Activated gamma-delta T cell treated with Interleukin-2 at 50 U/mL for 16 hours (primary cell): ENCODE measurements around the gene ZNF74.

ENCODE experiments used
- DNase-seq: peaks from one replicate; pipeline ENCODE4 v3.0.0-alpha.2; 2020

The ZNF74 gene

DNA sequence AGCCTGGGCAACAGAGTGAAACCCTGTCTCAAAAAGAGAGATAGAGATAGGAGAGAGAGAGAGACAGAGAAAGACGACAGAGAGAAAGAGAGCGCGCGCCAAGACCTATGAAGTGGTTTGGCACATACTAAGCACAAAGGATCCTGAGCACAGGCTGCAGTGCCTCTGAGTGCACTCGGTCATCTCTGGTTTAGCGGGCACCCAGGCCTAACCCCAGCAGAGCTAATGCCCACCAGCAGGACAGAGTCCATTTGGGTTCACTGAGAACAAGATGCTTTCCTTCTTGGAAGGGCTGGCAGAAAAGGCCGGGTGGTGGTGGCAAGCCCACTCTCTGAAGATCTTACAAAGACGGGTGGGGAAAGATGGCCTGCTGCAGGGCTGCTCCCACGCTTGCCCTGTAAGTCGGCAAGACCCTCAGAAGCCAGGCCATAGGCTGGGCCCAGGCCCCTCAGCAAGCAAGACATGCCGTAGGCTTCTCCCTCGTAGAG lies 40.4 kb downstream of the ZNF74 start:
- DNase-seq, result no peak

DNA sequence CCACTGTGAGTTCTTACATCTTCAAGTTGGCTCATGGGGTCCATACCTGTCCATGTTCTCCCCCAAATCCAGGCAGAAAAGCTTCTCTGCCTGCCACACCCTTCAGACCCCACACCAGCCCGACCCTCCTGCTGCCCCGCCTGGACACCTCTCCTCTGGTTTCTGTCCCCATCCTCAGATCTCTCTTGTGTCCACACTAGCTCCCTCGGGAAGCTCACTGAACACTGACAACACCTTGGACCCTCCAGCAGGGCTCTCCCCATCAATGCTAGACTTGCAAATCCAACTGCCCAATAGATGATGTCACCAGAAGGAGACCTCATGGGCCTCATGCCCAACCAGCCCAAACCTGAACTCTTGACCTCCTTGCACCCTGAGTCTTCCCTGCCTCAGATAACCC lies 40.8 kb downstream of the ZNF74 start:
- DNase-seq, result no peak

DNA sequence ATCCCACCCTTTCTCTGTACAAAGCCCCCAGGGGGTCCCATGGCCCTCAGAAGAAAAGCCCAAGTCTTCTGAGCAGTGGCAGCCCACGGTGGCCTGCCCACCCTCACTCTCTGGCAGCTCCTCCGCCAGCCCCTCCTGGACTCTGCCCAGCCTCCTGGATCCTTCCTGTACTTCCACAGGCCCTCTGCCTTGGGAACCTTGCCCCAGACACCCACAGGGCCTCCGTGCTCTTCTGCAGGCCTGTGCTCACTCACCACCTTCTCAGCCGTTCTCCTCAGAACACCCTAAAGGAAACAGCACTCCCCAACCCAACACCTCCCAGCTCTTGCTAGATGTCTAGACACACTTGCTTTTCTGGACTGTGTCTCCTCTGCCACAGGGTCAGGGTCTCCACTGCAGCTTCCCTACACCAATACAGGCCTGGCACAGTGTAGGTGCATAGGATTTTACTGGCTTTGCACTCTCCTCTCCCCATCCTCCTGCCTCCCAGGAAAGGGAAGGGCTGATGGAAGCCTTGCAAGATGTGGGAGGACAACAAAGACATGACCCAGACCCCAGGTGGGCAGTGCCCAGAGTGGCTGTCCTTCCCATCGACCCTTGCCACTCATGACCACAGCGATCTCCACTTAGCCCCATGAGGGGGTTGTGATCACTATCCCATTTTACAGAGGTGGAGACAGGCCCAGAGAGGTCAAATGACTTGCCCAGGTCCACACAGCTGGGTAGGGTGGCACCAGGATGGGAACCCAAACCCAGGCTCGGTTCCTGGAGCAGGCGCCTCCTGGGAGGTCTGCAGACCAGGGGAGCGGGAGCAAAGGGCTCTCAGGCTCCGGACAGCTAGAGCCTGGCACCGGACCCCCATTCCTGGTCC lies 41.7 kb downstream of the ZNF74 start:
- no peak for DNase-seq

DNA sequence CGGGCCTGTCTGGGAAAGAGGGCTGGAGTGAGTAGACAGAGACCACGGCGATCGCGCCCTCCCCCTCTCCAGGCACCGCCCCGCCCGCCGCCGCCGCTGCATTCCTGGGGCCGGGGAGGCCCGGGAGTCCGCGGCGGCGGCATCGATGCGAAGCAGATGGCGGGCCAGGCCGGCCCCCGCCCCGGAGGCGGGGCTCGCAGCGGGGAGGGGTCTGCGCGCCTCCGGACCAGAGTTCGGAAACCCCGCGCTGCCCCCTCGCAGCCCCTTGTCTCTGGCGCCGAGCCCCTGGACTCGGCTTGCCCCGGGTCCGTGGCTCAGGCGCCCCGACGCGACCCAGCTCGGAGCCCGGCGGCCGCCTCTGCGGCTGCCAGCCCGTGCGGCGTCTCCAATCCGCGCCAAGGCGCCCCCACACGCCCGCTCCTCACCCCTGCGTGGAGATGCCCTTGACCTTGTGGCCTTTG lies 42.4 kb downstream of the ZNF74 start:
- no peak for DNase-seq

DNA sequence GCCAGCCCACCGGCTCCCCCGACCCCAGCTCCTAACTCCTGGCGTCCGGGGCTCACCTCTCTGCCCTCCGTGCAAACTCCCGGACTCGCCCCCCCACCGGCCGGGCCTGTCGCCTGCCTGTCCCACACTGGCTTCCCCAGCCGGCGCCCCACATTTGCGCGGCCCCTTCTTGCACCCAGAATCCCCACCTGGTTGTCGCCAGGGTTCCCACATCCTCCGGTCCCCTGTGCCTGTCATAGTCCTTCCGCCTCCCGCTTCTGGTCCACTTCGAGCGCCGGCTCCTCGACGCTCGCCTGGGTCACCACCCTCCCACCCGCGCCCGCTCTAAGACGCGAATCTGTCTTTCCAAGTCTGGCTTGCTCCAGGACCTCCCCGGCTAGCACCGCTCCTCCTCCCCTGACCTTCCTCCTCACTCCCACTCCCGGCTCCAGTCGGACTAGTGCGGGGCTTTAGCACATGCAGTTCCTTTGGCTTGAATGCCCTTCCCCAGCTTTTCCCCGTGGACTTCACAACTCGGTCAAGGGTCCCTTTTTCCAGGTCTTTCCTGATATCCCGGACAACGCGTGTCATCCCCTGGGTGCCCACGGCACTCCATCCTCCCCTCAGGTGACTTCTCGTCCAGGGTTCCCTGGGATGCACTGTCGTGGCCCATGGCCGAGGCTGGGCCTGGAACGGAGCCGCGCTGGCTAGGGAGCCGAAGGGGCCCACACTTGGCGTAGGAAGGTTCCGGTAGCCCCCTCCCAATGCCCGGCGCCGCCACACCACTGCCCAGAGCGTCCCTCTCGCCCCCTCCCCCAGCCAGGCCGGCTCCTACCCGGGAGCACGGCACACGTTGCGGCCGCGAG lies 43.0 kb downstream of the ZNF74 start:
- DNase-seq, result no peak

DNA sequence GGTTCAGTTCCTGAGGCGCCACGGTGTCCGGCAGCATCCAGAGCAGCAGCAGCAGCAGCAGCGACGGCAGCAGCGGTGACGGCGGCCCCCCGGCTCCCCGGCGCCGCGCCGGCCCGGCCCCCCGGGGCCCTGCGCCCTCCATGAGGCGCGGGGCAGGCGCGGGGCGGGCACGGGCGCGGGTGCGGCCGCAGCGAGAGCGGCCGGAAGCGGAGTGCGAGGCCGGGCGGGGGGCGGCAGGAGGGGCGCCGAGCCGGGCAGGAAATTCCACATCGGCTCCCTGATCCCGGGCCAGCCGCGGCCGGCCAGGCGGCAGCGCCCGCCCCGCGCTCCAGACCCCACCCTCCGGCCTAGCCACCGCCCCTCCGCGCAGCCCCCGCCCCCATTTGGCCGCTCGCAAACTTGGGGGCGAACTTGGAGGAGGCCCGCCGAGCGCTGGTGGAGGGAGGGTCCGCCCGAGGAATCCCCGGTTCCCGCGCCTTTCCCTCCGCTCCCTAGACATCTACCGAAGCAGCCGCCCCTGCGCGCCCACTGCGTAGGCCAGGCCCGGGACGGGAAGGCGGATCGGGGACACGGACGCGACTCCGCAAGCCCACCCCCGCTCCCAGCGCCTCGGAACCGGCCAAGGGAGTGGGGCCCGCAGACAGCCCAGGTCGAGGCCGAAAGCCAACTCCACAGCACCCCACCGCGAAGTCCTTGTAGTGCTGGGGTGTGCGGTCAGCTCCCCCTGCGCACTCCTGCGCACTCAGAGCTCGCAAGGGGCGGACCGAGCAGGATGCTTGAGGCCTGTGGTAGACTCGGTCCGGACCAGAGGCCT lies 43.9 kb downstream of the ZNF74 start, which contains the start of gene SCARF2:
TSS of gene SCARF2 (minus strand) at position 213 of the 814 bp plus-strand sequence. CDS start at position 142, 71 bp downstream.
- no peak for DNase-seq

DNA sequence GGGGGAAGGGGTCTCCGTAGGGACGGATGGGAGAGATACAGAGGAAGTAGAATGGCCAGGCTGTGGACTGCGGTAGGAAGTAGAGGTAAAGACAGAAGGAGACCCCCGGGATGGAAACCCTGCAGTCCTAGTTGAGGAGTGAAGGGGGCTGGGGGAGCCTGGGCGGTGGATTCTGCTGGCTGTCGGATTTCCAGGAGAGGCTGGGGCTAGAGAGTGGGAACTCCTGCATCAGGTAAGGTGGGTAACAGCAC lies 44.4 kb downstream of the ZNF74 start:
- DNase-seq, result no peak

DNA sequence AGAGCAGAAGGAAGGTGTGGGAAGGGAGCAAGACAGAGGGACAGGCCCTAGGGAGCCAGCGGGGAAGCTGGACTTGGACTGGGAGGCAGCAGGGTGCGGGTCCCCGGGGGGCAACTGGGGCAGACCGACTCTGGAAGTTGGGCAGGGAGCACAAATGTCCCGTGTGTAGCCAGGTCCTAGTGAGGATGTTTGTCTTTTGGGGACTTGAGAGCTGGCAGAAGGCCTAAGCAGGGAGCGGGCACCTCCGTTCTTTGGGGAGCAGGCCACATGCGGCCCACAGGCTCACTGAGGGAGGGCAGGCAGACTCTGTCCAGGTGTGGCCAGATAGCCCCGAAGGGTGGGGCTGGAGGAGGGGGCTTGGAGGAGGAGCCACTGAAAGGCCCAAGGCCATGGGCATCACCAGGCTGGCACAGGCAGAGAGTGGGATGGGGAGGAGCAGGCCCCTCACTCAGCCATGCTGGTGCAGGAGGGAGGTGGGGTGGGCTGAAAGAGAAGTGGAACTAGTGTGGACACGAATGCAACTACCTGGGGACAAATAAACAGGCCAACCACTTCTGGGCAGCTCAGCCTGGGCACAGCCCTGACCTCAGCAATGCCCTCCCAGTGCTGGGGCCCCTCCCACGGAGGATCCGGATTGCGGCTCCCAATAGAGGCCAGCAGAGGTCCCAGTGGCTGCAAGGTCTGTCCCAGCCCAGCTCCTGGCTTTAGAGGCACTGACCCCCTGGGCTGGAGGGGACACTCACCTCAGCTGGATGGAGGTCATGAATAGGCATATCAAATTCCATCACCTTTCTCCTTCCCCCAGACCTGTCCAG lies 44.9 kb downstream of the ZNF74 start:
- DNase-seq, result no peak

DNA sequence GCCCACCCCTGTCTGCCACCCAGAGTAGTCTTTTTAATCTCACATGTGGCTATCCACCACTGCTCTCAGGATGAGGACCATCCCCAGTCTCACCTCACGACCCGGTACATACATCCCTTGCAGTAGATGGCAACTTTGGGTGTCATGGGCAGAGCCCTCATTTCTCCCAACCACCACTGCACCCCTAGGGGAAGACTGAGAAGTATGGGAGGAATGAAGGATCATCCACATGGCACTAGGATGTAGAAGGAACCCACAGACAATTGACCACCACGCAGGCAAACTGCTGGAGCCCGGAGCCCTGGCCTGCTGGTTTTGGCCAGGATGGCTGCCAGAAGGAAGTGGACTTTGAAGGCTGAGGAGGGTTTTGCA lies 45.6 kb downstream of the ZNF74 start:
- DNase-seq, result no peak

DNA sequence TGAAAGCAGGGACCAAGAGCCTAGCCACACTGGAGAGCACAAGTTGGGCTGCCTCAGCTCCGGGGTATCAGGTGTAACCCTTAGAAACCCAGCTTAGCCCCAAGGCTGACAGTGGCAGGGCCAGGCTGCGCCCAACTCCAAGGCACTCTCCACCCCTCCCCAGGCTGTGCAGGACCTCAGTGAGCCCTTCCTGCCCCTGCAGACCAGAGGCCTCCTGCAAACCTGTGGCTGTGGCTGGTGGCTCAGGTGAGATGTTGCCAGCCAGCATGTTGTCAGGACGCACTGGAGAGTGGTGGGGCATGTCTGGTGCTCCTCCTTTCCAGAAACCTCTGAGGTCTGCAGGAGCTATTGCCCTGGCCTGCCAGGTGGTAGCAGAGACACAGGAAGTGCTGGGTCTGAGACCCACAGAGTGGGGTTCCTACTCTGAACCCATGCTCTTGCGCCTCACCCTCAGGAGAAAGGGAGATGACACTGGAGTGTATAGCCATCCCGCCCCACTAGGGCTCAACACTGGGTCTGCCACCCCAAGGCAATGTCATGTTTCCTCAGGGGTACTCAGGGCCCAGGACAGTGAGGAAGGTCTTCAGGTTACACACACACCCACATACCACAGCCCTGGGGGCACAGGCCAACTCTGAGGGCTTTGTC lies 46.1 kb downstream of the ZNF74 start:
- no peak for DNase-seq

DNA sequence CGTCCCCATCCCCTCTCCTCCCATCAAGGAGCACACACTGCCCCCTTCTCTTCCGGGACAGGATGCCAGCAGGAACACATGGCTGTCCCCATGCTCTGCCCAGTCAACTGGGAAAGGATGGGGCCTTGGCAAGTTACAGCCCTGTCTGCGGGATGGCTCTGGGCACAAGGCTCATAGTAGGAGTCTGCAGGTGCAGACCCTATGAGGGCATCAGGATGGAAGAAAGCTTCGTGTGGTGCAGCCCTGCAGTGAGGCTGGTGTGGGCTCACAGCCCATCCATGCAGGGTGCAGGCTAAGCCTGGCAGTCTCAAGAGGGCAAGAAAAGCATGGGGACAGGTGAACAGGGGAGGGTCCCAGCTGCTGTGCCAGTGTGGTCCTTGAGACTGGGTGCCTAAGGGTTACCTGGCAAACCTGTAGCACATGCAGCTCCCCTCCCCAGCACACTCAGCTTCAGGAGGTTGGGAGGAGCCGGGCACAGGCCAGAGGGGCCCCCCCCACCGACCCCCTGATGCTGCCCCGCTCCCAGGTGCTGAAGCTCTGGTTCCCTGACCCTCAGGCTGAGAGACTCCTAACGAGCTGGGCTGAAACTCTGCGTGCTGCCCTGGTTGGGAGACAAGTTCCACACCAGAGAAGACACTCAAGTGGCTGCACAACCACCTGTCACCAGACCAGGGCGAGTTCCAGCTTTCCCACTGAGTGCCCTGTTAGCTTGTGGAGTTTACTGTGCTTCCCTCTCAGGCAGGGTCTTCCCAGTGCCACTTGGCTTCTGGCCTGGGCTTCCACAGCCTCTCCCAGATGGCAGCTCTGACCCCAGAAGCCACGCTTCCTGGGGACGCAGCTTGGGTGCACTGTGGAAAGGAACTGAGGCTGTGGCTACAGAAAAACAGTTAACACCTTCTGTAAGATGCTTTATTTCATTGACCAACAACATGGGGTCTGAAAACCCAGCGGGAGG lies 47.0 kb downstream of the ZNF74 start:
- DNase-seq, result no peak

DNA sequence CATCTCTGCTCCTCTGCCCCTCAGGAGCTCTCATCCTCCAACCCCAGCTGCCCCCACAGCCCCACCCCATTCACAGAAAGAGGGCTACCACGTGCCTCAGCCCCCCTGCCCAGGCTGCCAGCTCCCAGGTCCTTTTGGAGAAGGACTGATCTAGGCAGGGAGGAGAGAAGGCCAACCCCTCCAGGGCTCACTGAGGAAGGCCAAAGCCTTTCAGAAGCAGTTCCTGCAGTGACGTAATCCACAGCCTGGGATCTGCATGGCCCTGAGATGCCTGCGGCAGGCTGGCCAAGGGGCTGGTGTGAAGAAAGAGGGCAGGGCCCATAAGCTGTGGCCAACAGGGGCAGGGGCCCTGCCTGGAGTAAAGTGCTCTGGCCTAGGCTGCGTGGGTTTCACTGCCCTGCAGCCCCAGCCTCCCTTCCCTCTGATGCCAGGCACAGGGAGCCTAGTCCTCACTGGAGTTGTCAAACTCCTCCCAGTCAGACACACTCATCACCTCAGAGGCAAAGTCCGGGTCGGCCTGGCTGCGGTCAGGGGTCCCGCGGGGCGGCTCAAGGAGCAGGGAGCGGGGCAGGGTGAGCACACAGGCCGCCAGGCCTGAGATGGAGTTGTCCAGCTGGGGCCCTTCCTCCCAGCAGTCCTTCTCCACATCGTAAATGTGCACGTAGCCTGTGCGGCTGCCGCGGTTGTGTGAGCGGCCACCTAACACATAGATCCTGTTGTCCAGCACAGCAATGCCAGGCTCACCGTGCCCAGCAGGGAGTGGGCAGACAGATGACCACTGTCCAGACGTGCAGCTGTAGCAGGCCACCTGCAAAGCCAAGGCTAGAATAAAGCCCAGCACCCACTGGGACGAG lies 47.9 kb downstream of the ZNF74 start:
- DNase-seq, result no peak

DNA sequence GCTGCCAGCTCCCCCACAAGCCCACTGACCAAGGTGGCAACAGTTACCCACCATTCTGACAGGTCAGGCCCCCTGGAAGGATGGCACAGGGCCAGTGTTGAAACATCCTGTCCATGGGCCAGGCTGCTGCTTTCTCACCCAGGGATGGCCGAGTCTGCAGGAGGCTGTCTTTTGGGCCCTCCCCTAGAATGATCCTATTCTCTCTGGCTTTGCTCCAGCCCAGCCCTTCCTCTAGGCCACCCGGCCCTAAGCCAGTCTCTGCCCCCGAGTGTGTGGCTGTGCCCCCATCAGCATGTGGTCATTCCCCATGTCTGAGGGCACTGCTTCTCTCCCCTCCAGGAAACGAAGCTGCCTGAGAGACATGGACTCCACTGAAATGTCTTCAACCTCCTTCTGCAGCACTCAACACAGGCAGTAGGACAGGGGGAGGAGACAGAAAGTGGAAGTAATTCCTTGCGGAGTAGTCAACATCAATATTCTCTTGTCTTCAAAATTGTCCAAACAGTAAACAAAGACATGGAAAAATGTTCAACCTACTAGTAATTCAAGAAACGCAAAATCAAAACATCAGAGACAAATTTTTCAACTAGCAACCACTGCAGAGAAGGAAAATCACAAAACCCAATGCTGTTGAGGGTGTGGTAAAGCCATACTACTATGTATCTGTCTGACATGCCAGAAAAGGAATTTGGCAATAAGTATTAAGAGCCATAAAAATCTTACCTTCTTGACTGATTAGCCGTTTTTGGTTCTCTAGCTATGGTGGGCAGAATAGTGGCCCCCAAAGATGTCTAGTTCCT lies 48.7 kb downstream of the ZNF74 start:
- DNase-seq, result no peak

DNA sequence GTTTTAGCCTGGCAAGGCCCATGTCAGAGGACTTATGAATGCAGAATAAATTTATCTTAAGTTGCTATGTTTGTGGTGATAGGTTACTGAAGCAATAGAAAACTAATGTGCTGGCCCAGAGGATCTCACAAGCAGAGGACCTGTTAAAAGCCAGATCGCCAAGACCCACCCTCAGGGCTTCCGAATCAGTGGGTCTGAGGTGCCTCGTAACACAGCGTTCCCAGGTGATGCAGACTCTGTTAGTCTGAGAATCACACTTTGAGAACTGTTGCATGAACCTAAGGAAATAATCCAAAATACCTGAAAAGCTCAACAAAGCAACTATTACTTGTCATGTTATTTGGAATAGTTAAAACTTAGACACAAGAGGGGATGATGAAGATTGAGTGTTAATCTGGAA lies 50.4 kb downstream of the ZNF74 start:
- no peak for DNase-seq

DNA sequence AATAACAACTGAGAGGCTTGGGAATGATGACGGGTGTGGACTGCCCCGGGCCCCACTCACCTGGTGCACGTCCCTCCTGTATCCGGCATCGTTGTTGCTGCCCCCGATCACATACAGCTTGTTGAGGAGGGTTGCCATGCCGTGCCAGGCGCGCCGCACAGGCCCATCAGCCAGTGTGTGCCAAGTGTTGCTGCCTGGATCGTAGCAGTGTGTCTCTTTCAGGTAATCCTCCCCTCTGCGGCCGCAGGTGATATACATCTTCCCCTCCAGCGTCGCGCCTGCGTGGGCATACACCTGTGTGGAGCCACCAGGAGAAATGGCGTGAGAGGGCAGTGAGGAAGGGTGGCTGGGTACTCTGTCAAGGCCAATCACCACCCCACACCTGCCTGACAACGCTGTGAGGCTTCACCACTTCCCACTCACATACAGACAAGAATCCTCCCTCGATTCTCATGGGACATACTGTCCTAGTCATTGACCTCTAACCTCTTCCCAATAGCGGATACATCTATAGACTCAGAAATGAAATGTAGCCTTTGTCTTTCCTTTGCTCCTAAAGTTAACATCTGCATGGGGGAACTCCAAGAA lies 52.5 kb downstream of the ZNF74 start:
- no peak for DNase-seq

DNA sequence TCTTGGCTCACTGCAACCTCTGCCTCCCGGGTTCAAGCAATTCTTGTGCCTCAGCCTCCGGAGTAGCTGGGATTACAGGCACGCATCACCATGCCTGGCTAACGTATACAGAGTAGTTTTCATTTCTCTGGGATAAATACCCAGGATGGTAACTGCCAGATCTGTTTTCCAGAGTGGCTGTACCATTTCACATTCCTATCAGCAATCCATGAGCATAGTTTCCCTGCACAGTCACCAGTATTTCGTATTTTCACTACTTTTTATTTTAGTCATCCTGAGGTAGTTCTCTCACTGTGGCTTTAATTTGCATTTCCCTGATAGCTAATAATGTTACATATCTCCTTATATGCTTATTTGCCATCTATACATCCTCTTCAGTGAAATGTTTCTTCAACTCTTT lies 54.7 kb downstream of the ZNF74 start:
- DNase-seq, result no peak

DNA sequence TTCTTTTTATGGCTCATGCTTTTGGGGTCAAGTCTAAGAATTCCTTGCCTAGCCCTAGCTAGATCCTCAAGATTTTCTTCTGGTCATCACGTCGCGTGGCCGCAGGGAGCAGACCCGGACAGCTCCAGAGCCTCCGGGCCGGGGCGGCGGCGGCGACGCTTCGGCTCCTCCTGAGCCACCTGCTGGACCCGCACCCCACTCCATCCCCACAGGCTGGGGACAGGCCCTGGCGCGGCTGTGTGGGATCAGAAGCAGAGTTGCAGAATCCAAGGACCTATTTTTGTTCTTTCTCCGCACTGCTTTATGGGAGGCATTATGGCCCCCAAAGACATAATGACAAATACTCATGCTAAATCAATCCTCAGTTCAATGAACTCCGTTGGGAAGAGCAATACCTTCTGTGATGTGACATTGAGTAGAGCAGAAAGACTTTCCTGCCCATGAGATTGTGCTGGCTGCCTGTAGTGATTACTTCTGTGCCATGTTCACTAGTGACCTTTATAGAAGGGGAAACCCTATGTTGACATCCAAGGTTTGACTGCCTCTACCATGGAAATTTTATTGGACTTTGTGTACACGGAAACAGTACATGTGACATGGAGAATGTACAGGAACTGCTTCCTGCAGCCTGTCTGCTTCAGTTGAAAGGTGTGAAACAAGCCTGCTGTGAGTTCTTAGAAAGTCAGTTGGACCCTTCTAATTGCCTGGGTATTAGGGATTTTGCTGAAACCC lies 56.0 kb downstream of the ZNF74 start:
- DNase-seq, result no peak

DNA sequence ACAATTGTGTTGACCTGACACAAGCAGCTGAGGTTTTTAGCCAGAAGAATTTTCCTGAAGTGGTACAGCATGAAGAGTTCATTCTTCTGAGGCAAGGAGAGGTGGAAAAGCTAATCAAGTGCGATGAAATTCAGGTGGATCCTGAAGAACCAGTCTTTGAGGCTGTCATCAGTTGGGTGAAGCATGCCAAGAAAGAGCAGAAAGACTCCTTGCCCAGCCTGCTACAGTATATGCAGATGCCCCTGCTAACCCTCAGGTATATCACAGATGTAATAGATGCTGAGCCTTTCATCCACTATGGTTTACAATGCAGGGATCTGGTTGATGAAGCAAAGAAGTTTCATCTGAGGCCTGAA lies 56.6 kb downstream of the ZNF74 start:
- no peak for DNase-seq
